K562 (cell line): ENCODE results near the gene THOP1. TPM values are rescaled to one million over a fixed set of nuclear protein-coding genes. Genes with fewer than 3 reads are reported as not detected.
A peak's percentile ranks its signal among the peaks of the same experiment; 100 is the strongest.

ENCODE experiments used
- ASH1L ChIP-seq: fragments of 450-650 bp; IDR thresholded peaks from 2 replicates; pipeline ENCODE4 v1.6.1; 2018; ENCODE audit warnings: borderline replicate concordance, mild to moderate bottlenecking, low read depth; ENCODE audit not compliant: partially characterized antibody
- BRF1 ChIP-seq: IDR thresholded peaks from 3 replicates; pipeline ENCODE4 v1.6.1; 2011; ENCODE audit warnings: borderline replicate concordance, mild to moderate bottlenecking; ENCODE audit not compliant: insufficient read length; ENCODE audit errors: extremely low read depth
- CBX2 ChIP-seq: fragments of 200-600 bp; sonication (generic); IDR thresholded peaks from one replicate; pipeline ENCODE4 v1.6.1; 2012; ENCODE audit warnings: mild to moderate bottlenecking, low read length, inconsistent platforms; ENCODE audit not compliant: insufficient read depth, poor library complexity, severe bottlenecking
- ELF1 ChIP-seq: fragments of 200-800 bp; sonication (Bioruptor generic); IDR thresholded peaks from 2 replicates; pipeline ENCODE4 v1.6.1; 2016; ENCODE audit warnings: missing genetic modification characterization, missing compliant biosample characterization
- ELF4 ChIP-seq: fragments of 450-650 bp; formaldehyde crosslinking; IDR thresholded peaks from 2 replicates; pipeline ENCODE4 v1.4.0; 2022; ENCODE audit warnings: missing genetic modification characterization
- FOS ChIP-seq: IDR thresholded peaks from 3 replicates; pipeline ENCODE4 v1.6.1; 2011; ENCODE audit not compliant: insufficient read length; ENCODE audit errors: extremely low read depth
- GABPB1 ChIP-seq: sonication (generic); formaldehyde crosslinking; IDR thresholded peaks from 2 replicates; pipeline ENCODE4 v1.8.0; 2022; ENCODE audit warnings: mild to moderate bottlenecking, missing genetic modification reagents
- HMG20B ChIP-seq: fragments of 250-450 bp; sonication (Bioruptor Pico); IDR thresholded peaks from 2 replicates; pipeline ENCODE4 v1.5.0; 2021; ENCODE audit warnings: mild to moderate bottlenecking
- KLF10 ChIP-seq: fragments of 250-450 bp; sonication (Bioruptor Pico); IDR thresholded peaks from 2 replicates; pipeline ENCODE4 v1.6.1; 2021; ENCODE audit warnings: matching md5 sums
- NCOA6 ChIP-seq: fragments of 450-650 bp; IDR thresholded peaks from 2 replicates; pipeline ENCODE4 v1.6.1; 2017; ENCODE audit warnings: mild to moderate bottlenecking
- NR2F6 ChIP-seq: fragments of 450-650 bp; formaldehyde crosslinking; IDR thresholded peaks from 2 replicates; pipeline ENCODE4 v1.4.0; 2020; ENCODE audit warnings: mild to moderate bottlenecking
- PHF8 ChIP-seq: fragments of 200-600 bp; sonication (generic); IDR thresholded peaks from 2 replicates; pipeline ENCODE4 v1.6.1; 2012; ENCODE audit warnings: mixed run types, mild to moderate bottlenecking, inconsistent platforms, low read length, moderate library complexity, borderline replicate concordance
- RBM17 ChIP-seq: fragments of 200-400 bp; formaldehyde crosslinking; IDR thresholded peaks from 2 replicates; pipeline ENCODE4 v1.6.1; 2017; ENCODE audit warnings: low read depth, mild to moderate bottlenecking, low read length, borderline replicate concordance
- SMAD2 ChIP-seq: fragments of 150-350 bp; IDR thresholded peaks from 2 replicates; pipeline ENCODE4 v1.6.1; 2014; ENCODE audit warnings: low read depth, mild to moderate bottlenecking, low read length
- SRF ChIP-seq, 2 experiments: fragments of 250-450, 450-650 bp in 1 of 2; sonication (Bioruptor Pico) in 1 of 2; sonication (generic) in 1 of 2; formaldehyde crosslinking; IDR thresholded peaks; 2 replicates each; pipeline versions ENCODE4 v1.5.0 to v1.5.1; 2020 to 2022; ENCODE audit warnings: mild to moderate bottlenecking in 1 of 2, missing genetic modification reagents in 1 of 2
- TCFL5 ChIP-seq: fragments of 250-450 bp; sonication (Bioruptor Pico); conservative IDR thresholded peaks from 2 replicates; pipeline ENCODE4 v1.6.1; 2021; ENCODE audit warnings: mild to moderate bottlenecking, moderate library complexity, matching md5 sums
- TEAD4 ChIP-seq, 2 experiments: sonication (generic) in 1 of 2; formaldehyde crosslinking in 1 of 2; IDR thresholded peaks; 2 replicates each; pipeline versions ENCODE4 v1.6.1 to v1.8.0; 2012 to 2022; ENCODE audit warnings: borderline replicate concordance in 1 of 2, inconsistent platforms in 1 of 2, low read length in 1 of 2, mild to moderate bottlenecking in 1 of 2, missing genetic modification reagents in 1 of 2
- TRIM28 ChIP-seq: fragments of 450-650 bp; IDR thresholded peaks from 2 replicates; pipeline ENCODE4 v1.6.1; 2017
- TSC22D4 ChIP-seq: fragments of 450-650 bp; IDR thresholded peaks from 2 replicates; pipeline ENCODE4 v1.6.1; 2016; ENCODE audit warnings: missing genetic modification characterization, missing biosample characterization, control low read depth
- ZKSCAN8 ChIP-seq: fragments of 200-800 bp; sonication (Bioruptor generic); IDR thresholded peaks from 2 replicates; pipeline ENCODE4 v1.6.1; 2016; ENCODE audit warnings: missing genetic modification characterization, missing compliant biosample characterization
- ZNF354B ChIP-seq: fragments of 250-450 bp; sonication (Bioruptor Pico); IDR thresholded peaks from 2 replicates; pipeline ENCODE4 v1.4.0; 2020
- ZNF696 ChIP-seq: fragments of 250-450 bp; sonication (Bioruptor Pico); conservative IDR thresholded peaks from 2 replicates; pipeline ENCODE4 v1.4.0; 2020; ENCODE audit warnings: mild to moderate bottlenecking, moderate library complexity
- polyA plus RNA-seq, 8 experiments: library from polyadenylated mRNA; depleted of rRNA in 4 of 8; stranded (reverse) in 5 of 8; unstranded in 3 of 8; fragments of >200 nt; fragmentation: Nextera tagmentation in 2 of 8; fragmentation: Illumina TruSeq in 1 of 8; extraction: Ambion mirVana in 2 of 8; extraction: Trizol in 1 of 8; gene quantifications; 2 replicates each; pipeline versions ENCODE4 v1.2.1 to v1.2.3, GENCODE V29; 2011 to 2014; ENCODE audit warnings: inconsistent platforms in 1 of 8, missing spikeins in 1 of 8
- total RNA-seq, 7 experiments: library from RNA; depleted of rRNA in 6 of 7; stranded (reverse); fragments of >200 nt in 6 of 7; fragmentation: Illumina TruSeq in 2 of 7; extraction: Trizol in 2 of 7; gene quantifications; 2 replicates each; pipeline versions ENCODE4 v1.2.1 to v1.2.3, GENCODE V29; 2011 to 2021; ENCODE audit warnings: low replicate concordance in 1 of 7
- TF ChIP-seq, protein P1 (sequence below): fragments of 450-650 bp; IDR thresholded peaks from 2 replicates; pipeline ENCODE4 v1.6.1; 2018; ENCODE audit warnings: mild to moderate bottlenecking, low read depth; ENCODE audit not compliant: partially characterized antibody
- TF ChIP-seq, protein P2 (sequence below): fragments of 450-650 bp; IDR thresholded peaks from 2 replicates; pipeline ENCODE4 v1.6.1; 2016
- TF ChIP-seq, protein P3 (sequence below): sonication (generic); formaldehyde crosslinking; IDR thresholded peaks from 2 replicates; pipeline ENCODE4 v1.8.0; 2022; ENCODE audit warnings: mild to moderate bottlenecking, missing genetic modification reagents
- TF ChIP-seq, protein P4 (sequence below): IDR thresholded peaks from 3 replicates; pipeline ENCODE4 v1.6.1; 2011; ENCODE audit warnings: borderline replicate concordance, mild to moderate bottlenecking; ENCODE audit not compliant: insufficient read length, insufficient read depth

THOP1 gene
- total and polyA plus RNA-seq, 9 of the 15 experiments (the other 6 are each of a cell fraction or from before 2014, with no cell fraction given) = 1.3 to 255 (median 96.1) TPM

DNA sequence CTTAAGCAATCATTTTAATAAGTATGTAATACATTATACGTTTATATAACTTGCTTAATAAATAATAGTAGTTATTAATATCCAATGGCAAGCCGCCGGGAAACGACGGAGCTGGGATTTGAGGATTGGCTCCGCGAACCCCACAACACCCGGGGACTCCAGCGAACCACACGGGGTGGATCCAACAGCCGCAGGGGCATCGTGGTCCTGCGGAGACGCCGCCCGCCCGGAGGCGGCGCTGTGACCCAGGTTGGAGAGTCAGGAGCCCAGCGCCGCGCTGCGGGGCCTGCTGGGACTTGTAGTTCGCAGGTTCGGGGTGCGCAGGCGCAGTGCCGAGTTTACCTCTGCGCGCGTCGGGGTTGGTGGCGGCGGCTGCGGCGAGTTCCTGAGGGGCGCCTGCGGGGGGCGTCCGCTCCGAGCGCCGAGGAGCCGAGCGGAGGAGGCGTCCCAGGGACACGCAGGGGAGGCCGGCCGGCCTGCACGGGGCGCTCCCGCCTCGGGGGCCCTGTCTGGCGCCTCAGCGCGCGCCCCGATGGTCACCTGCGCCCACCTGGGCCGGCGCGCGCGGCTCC lies 34.3 kb downstream of the THOP1 start, which contains the start of gene ZNF554 (continued):
- no peak for TF ChIP-seq BRF1
- no peak for TF ChIP-seq SMAD2
- no peak for TF ChIP-seq TCFL5 (CRISPR knock-in tag)
- no peak for TF ChIP-seq FOS
- TF ChIP-seq GABPB1 (CRISPR knock-in tag) = peak; percentile 83
- no peak for TF ChIP-seq KLF10
- peak; percentile 67; the same call in 1 of the 2 replicates for TF ChIP-seq TRIM28
- TF ChIP-seq, protein P1, sequence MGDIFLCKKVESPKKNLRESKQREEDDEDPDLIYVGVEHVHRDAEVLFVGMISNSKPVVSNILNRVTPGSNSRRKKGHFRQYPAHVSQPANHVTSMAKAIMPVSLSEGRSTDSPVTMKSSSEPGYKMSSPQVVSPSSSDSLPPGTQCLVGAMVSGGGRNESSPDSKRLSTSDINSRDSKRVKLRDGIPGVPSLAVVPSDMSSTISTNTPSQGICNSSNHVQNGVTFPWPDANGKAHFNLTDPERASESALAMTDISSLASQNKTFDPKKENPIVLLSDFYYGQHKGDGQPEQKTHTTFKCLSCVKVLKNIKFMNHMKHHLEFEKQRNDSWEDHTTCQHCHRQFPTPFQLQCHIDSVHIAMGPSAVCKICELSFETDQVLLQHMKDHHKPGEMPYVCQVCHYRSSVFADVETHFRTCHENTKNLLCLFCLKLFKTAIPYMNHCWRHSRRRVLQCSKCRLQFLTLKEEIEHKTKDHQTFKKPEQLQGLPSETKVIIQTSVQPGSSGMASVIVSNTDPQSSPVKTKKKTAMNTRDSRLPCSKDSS = no peak
- TF ChIP-seq NR2F6 (CRISPR knock-in tag) = no peak
- TF ChIP-seq TEAD4 (IDR thresholded peaks at IDR 0.05; ENCODE audit: low read length) = no peak
- no peak for TF ChIP-seq TEAD4 (CRISPR knock-in tag; IDR thresholded peaks at IDR 0.05; ENCODE audit: borderline replicate concordance)
- no peak for TF ChIP-seq ELF1 (tag)
- no peak for TF ChIP-seq ZNF354B (CRISPR knock-in tag)
- no peak for TF ChIP-seq ELF4
- TF ChIP-seq, protein P2, sequence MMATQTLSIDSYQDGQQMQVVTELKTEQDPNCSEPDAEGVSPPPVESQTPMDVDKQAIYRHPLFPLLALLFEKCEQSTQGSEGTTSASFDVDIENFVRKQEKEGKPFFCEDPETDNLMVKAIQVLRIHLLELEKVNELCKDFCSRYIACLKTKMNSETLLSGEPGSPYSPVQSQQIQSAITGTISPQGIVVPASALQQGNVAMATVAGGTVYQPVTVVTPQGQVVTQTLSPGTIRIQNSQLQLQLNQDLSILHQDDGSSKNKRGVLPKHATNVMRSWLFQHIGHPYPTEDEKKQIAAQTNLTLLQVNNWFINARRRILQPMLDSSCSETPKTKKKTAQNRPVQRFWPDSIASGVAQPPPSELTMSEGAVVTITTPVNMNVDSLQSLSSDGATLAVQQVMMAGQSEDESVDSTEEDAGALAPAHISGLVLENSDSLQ = no peak
- TF ChIP-seq CBX2 = no peak
- TF ChIP-seq ASH1L = no peak
- TF ChIP-seq NCOA6 = no peak
- TF ChIP-seq, protein P3, sequence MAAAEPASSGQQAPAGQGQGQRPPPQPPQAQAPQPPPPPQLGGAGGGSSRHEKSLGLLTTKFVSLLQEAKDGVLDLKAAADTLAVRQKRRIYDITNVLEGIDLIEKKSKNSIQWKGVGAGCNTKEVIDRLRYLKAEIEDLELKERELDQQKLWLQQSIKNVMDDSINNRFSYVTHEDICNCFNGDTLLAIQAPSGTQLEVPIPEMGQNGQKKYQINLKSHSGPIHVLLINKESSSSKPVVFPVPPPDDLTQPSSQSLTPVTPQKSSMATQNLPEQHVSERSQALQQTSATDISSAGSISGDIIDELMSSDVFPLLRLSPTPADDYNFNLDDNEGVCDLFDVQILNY (CRISPR knock-in tag) = 0 out of 2 replicates have a peak, but pooled peaks have one; percentile 69
- TF ChIP-seq SRF (CRISPR knock-in tag; IDR thresholded peaks at IDR 0.05) = peak in 1 of 2 experiments; percentile 79; a peak in 1 of 4 replicates
- no peak for TF ChIP-seq TSC22D4 (tag)
- TF ChIP-seq, protein P4, sequence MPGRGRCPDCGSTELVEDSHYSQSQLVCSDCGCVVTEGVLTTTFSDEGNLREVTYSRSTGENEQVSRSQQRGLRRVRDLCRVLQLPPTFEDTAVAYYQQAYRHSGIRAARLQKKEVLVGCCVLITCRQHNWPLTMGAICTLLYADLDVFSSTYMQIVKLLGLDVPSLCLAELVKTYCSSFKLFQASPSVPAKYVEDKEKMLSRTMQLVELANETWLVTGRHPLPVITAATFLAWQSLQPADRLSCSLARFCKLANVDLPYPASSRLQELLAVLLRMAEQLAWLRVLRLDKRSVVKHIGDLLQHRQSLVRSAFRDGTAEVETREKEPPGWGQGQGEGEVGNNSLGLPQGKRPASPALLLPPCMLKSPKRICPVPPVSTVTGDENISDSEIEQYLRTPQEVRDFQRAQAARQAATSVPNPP = no peak
- no peak for TF ChIP-seq ZNF696 (CRISPR knock-in tag)
- TF ChIP-seq ZKSCAN8 = no peak
- TF ChIP-seq HMG20B (CRISPR knock-in tag) = no peak
- peak; percentile 80; the same call in 1 of the 2 replicates for TF ChIP-seq PHF8
- TF ChIP-seq RBM17 = no peak
